ENCODE data around the gene CXCL12. TPM values are rescaled to one million over a fixed set of nuclear protein-coding genes. Genes with fewer than 3 reads are reported as not detected.

CXCL12 gene
- total RNA-seq, 1 experiment from 2014 or later, result not detected

GRCh38 chr10:44422153-44422552 lies 37.3 kb upstream of the CXCL12 start:
- H3K4me2 ChIP-seq (ENCODE audit: low read depth, low read length, poor library complexity, severe bottlenecking), result no peak overlapping the region
- DNase-seq, result no peak

GRCh38 chr10:44419790-44420549 lies 35.1 kb upstream of the CXCL12 start:
- no peak overlapping the region for H3K4me3 ChIP-seq (ENCODE audit: low read length)
- H3K27ac ChIP-seq (ENCODE audit: low read length), result no peak overlapping the region
- no peaks in the 10 kb centered on the region for H3K27me3 ChIP-seq (ENCODE audit: low read length)
- no peaks in the 10 kb centered on the region for H3K79me2 ChIP-seq (ENCODE audit: low read length)
- H3K4me1 ChIP-seq (ENCODE audit: low read length), result no peaks in the 10 kb centered on the region
- no peak for DNase-seq
- no peak overlapping the region for H3K9ac ChIP-seq (ENCODE audit: low read length)
- H3K36me3 ChIP-seq (ENCODE audit: insufficient read depth, low read length), result no peaks in the 10 kb centered on the region
- H3K9me2 ChIP-seq (replicated peaks; ENCODE audit: insufficient read depth, low read length), result no peaks in the 10 kb centered on the region
- H3K9me3 ChIP-seq (ENCODE audit: low read length), result no peaks in the 10 kb centered on the region
- no peak overlapping the region for H2AFZ ChIP-seq (ENCODE audit: low read length)
- no peaks in the 10 kb centered on the region for H4K20me1 ChIP-seq (ENCODE audit: insufficient read depth, low read depth, low read length)
- no peak overlapping the region for H3K4me2 ChIP-seq (ENCODE audit: low read depth, low read length, poor library complexity, severe bottlenecking)

More at GRCh38 chr10:44422153-44422552, 37.3 kb upstream of the CXCL12 start:
- no peaks in the 10 kb centered on the region for H3K36me3 ChIP-seq (ENCODE audit: insufficient read depth, low read length)
- no peaks in the 10 kb centered on the region for H3K9me3 ChIP-seq (ENCODE audit: low read length)
- H2AFZ ChIP-seq (ENCODE audit: low read length), result no peak overlapping the region
- H3K9me2 ChIP-seq (replicated peaks; ENCODE audit: insufficient read depth, low read length), result no peaks in the 10 kb centered on the region
- H3K4me1 ChIP-seq (ENCODE audit: low read length), result no peaks in the 10 kb centered on the region
- H4K20me1 ChIP-seq (ENCODE audit: insufficient read depth, low read depth, low read length), result no peaks in the 10 kb centered on the region
- no peak overlapping the region for H3K9ac ChIP-seq (ENCODE audit: low read length)
- no peaks in the 10 kb centered on the region for H3K79me2 ChIP-seq (ENCODE audit: low read length)
- no peak overlapping the region for H3K27ac ChIP-seq (ENCODE audit: low read length)
- no peak overlapping the region for H3K4me3 ChIP-seq (ENCODE audit: low read length)
- no peaks in the 10 kb centered on the region for H3K27me3 ChIP-seq (ENCODE audit: low read length)

GRCh38 chr10:44418637-44419036 lies 33.7 kb upstream of the CXCL12 start:
- Histone ChIP-seq H3K9ac (ENCODE audit: low read length) (no peak overlapping the region), H3K4me3 (ENCODE audit: low read length) (no peak overlapping the region), H3K27me3 (ENCODE audit: low read length) (no peaks in the 10 kb centered on the region), H3K4me2 (ENCODE audit: low read depth, low read length, poor library complexity, severe bottlenecking) (no peak overlapping the region), H3K79me2 (ENCODE audit: low read length) (no peaks in the 10 kb centered on the region), H3K9me2 (replicated peaks; ENCODE audit: insufficient read depth, low read length) (no peaks in the 10 kb centered on the region), H3K36me3 (ENCODE audit: insufficient read depth, low read length) (no peaks in the 10 kb centered on the region), H3K9me3 (ENCODE audit: low read length) (no peaks in the 10 kb centered on the region), H3K4me1 (ENCODE audit: low read length) (no peaks in the 10 kb centered on the region), H3K27ac (ENCODE audit: low read length) (no peak overlapping the region), H4K20me1 (ENCODE audit: insufficient read depth, low read depth, low read length) (no peaks in the 10 kb centered on the region), H2AFZ (ENCODE audit: low read length) (no peak overlapping the region)
- DNase-seq, result no peak

GRCh38 chr10:44417761-44418160 lies 32.9 kb upstream of the CXCL12 start:
- H3K9me3 ChIP-seq (ENCODE audit: low read length), result no peaks in the 10 kb centered on the region
- H2AFZ ChIP-seq (ENCODE audit: low read length), result no peak overlapping the region
- no peak overlapping the region for H3K27ac ChIP-seq (ENCODE audit: low read length)
- H3K27me3 ChIP-seq (ENCODE audit: low read length), result no peaks in the 10 kb centered on the region
- no peak overlapping the region for H3K4me3 ChIP-seq (ENCODE audit: low read length)
- no peaks in the 10 kb centered on the region for H3K9me2 ChIP-seq (replicated peaks; ENCODE audit: insufficient read depth, low read length)
- no peak overlapping the region for H3K9ac ChIP-seq (ENCODE audit: low read length)
- H3K36me3 ChIP-seq (ENCODE audit: insufficient read depth, low read length), result no peaks in the 10 kb centered on the region
- no peak for DNase-seq
- H3K79me2 ChIP-seq (ENCODE audit: low read length), result no peaks in the 10 kb centered on the region
- no peak overlapping the region for H3K4me2 ChIP-seq (ENCODE audit: low read depth, low read length, poor library complexity, severe bottlenecking)
- H4K20me1 ChIP-seq (ENCODE audit: insufficient read depth, low read depth, low read length), result no peaks in the 10 kb centered on the region
- H3K4me1 ChIP-seq (ENCODE audit: low read length), result no peaks in the 10 kb centered on the region

- no peak for DNase-seq
- no peak overlapping the region for H3K9ac ChIP-seq (ENCODE audit: low read length)
Measured at GRCh38 chr10:44416936-44417335, 32.0 kb upstream of the CXCL12 start.

GRCh38 chr10:44416021-44416771 lies 31.3 kb upstream of the CXCL12 start:
- H4K20me1 ChIP-seq (ENCODE audit: insufficient read depth, low read depth, low read length), result no peaks in the 10 kb centered on the region
- no peaks in the 10 kb centered on the region for H3K9me3 ChIP-seq (ENCODE audit: low read length)
- no peaks in the 10 kb centered on the region for H3K36me3 ChIP-seq (ENCODE audit: insufficient read depth, low read length)
- DNase-seq, result no peak
- no peak overlapping the region for H3K4me2 ChIP-seq (ENCODE audit: low read depth, low read length, poor library complexity, severe bottlenecking)
- no peaks in the 10 kb centered on the region for H3K9me2 ChIP-seq (replicated peaks; ENCODE audit: insufficient read depth, low read length)
- H3K9ac ChIP-seq (ENCODE audit: low read length), result no peak overlapping the region
- H3K4me1 ChIP-seq (ENCODE audit: low read length), result no peaks in the 10 kb centered on the region
- no peak overlapping the region for H2AFZ ChIP-seq (ENCODE audit: low read length)
- H3K79me2 ChIP-seq (ENCODE audit: low read length), result no peaks in the 10 kb centered on the region
- H3K27me3 ChIP-seq (ENCODE audit: low read length), result 0 out of 2 replicates have a peak, but pooled peaks cover 3% of the 10 kb centered on the region
- H3K4me3 ChIP-seq (ENCODE audit: low read length), result no peak overlapping the region
- H3K27ac ChIP-seq (ENCODE audit: low read length), result no peak overlapping the region

More at GRCh38 chr10:44416936-44417335, 32.0 kb upstream of the CXCL12 start:
- H3K9me3 ChIP-seq (ENCODE audit: low read length), result no peaks in the 10 kb centered on the region
- H3K4me3 ChIP-seq (ENCODE audit: low read length), result no peak overlapping the region
- no peaks in the 10 kb centered on the region for H4K20me1 ChIP-seq (ENCODE audit: insufficient read depth, low read depth, low read length)
- H3K36me3 ChIP-seq (ENCODE audit: insufficient read depth, low read length), result no peaks in the 10 kb centered on the region
- no peaks in the 10 kb centered on the region for H3K79me2 ChIP-seq (ENCODE audit: low read length)
- no peak overlapping the region for H2AFZ ChIP-seq (ENCODE audit: low read length)
- H3K4me2 ChIP-seq (ENCODE audit: low read depth, low read length, poor library complexity, severe bottlenecking), result no peak overlapping the region
- 0 out of 2 replicates have a peak, but pooled peaks cover under 1% of the 10 kb centered on the region for H3K27me3 ChIP-seq (ENCODE audit: low read length)
- no peak overlapping the region for H3K27ac ChIP-seq (ENCODE audit: low read length)
- no peaks in the 10 kb centered on the region for H3K9me2 ChIP-seq (replicated peaks; ENCODE audit: insufficient read depth, low read length)
- no peaks in the 10 kb centered on the region for H3K4me1 ChIP-seq (ENCODE audit: low read length)

GRCh38 chr10:44415121-44415520 lies 30.2 kb upstream of the CXCL12 start:
- Histone ChIP-seq H3K9ac (ENCODE audit: low read length) (no peak overlapping the region), H4K20me1 (ENCODE audit: insufficient read depth, low read depth, low read length) (no peaks in the 10 kb centered on the region), H3K27ac (ENCODE audit: low read length) (no peak overlapping the region), H3K4me3 (ENCODE audit: low read length) (no peak overlapping the region), H3K9me3 (ENCODE audit: low read length) (no peaks in the 10 kb centered on the region), H3K9me2 (replicated peaks; ENCODE audit: insufficient read depth, low read length) (no peaks in the 10 kb centered on the region), H3K36me3 (ENCODE audit: insufficient read depth, low read length) (no peaks in the 10 kb centered on the region), H3K4me1 (ENCODE audit: low read length) (no peaks in the 10 kb centered on the region), H3K27me3 (ENCODE audit: low read length) (0 out of 2 replicates have a peak, but pooled peaks cover 3% of the 10 kb centered on the region), H2AFZ (ENCODE audit: low read length) (no peak overlapping the region), H3K4me2 (ENCODE audit: low read depth, low read length, poor library complexity, severe bottlenecking) (no peak overlapping the region), H3K79me2 (ENCODE audit: low read length) (no peaks in the 10 kb centered on the region)
- DNase-seq, result no peak

- Histone ChIP-seq H3K9me3 (ENCODE audit: low read length) (no peaks in the 10 kb centered on the region), H3K4me3 (ENCODE audit: low read length) (no peak overlapping the region), H3K27ac (ENCODE audit: low read length) (no peak overlapping the region), H3K27me3 (ENCODE audit: low read length) (0 out of 2 replicates have a peak, but pooled peaks cover 3% of the 10 kb centered on the region), H3K36me3 (ENCODE audit: insufficient read depth, low read length) (no peaks in the 10 kb centered on the region), H3K4me1 (ENCODE audit: low read length) (no peaks in the 10 kb centered on the region), H3K4me2 (ENCODE audit: low read depth, low read length, poor library complexity, severe bottlenecking) (no peak overlapping the region), H3K9ac (ENCODE audit: low read length) (no peak overlapping the region), H3K9me2 (replicated peaks; ENCODE audit: insufficient read depth, low read length) (no peaks in the 10 kb centered on the region), H3K79me2 (ENCODE audit: low read length) (no peaks in the 10 kb centered on the region), H2AFZ (ENCODE audit: low read length) (no peak overlapping the region), H4K20me1 (ENCODE audit: insufficient read depth, low read depth, low read length) (no peaks in the 10 kb centered on the region)
- DNase-seq, result no peak
Measured at GRCh38 chr10:44413416-44413815, 28.5 kb upstream of the CXCL12 start.

Measured in Karpas-422 (cell line).